AG04450 (cell line): ENCODE measurements around the gene SARDH. TPM values are rescaled to one million over a fixed set of nuclear protein-coding genes. Genes with fewer than 3 reads are reported as not detected.

Experiments
- CTCF ChIA-PET: fragments of 300-600, 350-600 bp; formaldehyde crosslinking; extraction: SDS; loops from one replicate; lab custom pipeline; 2022; ENCODE audit warnings: antibody characterized with exemption, inconsistent platforms; lab: Charles Lee
- POLR2A ChIA-PET: fragments of 350-600 bp; formaldehyde crosslinking; extraction: SDS; loops from one replicate; lab custom pipeline; 2021; ENCODE audit warnings: antibody characterized with exemption, inconsistent platforms; lab: Yijun Ruan, JAX
- DNase-seq: peaks from one replicate; pipeline ENCODE4 v3.0.0-alpha.2; 2011; ENCODE audit warnings: low read depth, low spot score
- H3K27ac ChIP-seq: one replicate; pipeline ENCODE4 v1.5.1; 2012; ENCODE audit warnings: low read depth, low read length, control low read depth
- H3K27me3 ChIP-seq: one replicate; pipeline ENCODE4 v1.6.0; 2012; ENCODE audit warnings: low read length; ENCODE audit not compliant: control insufficient read depth, insufficient read depth
- H3K4me3 ChIP-seq: 2 replicates; pipeline ENCODE4 v1.5.1; 2011; ENCODE audit warnings: mild to moderate bottlenecking, low read depth, low read length, control low read depth
- H3K9me3 ChIP-seq: 2 replicates; pipeline ENCODE4 v1.5.1; 2012; ENCODE audit warnings: low read length; ENCODE audit not compliant: control insufficient read depth, insufficient read depth
- polyA plus RNA-seq: library from polyadenylated mRNA; depleted of rRNA; stranded (reverse); fragments of >200 nt; gene quantifications from 2 replicates; pipeline ENCODE4 v1.2.3, GENCODE V29; 2011
- TF ChIP-seq, protein P1 (sequence below): IDR thresholded peaks from 2 replicates; pipeline ENCODE4 v1.5.1; 2011; ENCODE audit warnings: low read depth, low read length, control low read depth, inconsistent platforms

SARDH gene
- polyA plus RNA-seq, 1 experiment = 1.3 TPM

- no peak overlapping the region for H3K27ac ChIP-seq
- CTCF ChIA-PET = interaction anchor here (0.6 to 5.4 kb wide), 17 partner anchors 8 to 878 kb away, joined by 3 to 119 read pairs (median 5); partner anchors contain the start of genes BRD3OS and WDR5
These were observed 43.6 kb upstream of the SARDH start for GRCh38 chr9:133781828-133782135.

GRCh38 chr9:133780962-133781827 lies 43.0 kb upstream of the SARDH start:
- TF ChIP-seq, protein P1, sequence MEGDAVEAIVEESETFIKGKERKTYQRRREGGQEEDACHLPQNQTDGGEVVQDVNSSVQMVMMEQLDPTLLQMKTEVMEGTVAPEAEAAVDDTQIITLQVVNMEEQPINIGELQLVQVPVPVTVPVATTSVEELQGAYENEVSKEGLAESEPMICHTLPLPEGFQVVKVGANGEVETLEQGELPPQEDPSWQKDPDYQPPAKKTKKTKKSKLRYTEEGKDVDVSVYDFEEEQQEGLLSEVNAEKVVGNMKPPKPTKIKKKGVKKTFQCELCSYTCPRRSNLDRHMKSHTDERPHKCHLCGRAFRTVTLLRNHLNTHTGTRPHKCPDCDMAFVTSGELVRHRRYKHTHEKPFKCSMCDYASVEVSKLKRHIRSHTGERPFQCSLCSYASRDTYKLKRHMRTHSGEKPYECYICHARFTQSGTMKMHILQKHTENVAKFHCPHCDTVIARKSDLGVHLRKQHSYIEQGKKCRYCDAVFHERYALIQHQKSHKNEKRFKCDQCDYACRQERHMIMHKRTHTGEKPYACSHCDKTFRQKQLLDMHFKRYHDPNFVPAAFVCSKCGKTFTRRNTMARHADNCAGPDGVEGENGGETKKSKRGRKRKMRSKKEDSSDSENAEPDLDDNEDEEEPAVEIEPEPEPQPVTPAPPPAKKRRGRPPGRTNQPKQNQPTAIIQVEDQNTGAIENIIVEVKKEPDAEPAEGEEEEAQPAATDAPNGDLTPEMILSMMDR = no peak
- ChIA-PET POLR2A (interaction anchor here (1.1 kb wide), 1 partner anchor 244 kb away, joined by 3 read pairs; the partner anchor contains the start of gene BRD3OS), CTCF (interaction anchor here (0.6 to 5.4 kb wide), 15 partner anchors 12 to 879 kb away, joined by 3 to 119 read pairs (median 5); partner anchors contain the start of genes BRD3OS and WDR5)
- H3K4me3 ChIP-seq = no peak overlapping the region
- no peaks in the 10 kb centered on the region for H3K27me3 ChIP-seq
- H3K9me3 ChIP-seq = peaks cover 1% of the 10 kb centered on the region; the same call in 1 of the 2 replicates
- DNase-seq = no peak
- no peak overlapping the region for H3K27ac ChIP-seq

More at GRCh38 chr9:133781828-133782135, 43.6 kb upstream of the SARDH start:
- Histone ChIP-seq H3K27me3 (no peaks in the 10 kb centered on the region), H3K9me3 (no peaks in the 10 kb centered on the region), H3K4me3 (no peak overlapping the region)
- TF ChIP-seq, protein P1 = no peak
- POLR2A ChIA-PET = interaction anchor here (1.1 to 1.2 kb wide), 2 partner anchors 212 to 243 kb away, joined by 3 to 4 read pairs; partner anchors contain the start of gene BRD3OS
- DNase-seq = no peak

DNA sequence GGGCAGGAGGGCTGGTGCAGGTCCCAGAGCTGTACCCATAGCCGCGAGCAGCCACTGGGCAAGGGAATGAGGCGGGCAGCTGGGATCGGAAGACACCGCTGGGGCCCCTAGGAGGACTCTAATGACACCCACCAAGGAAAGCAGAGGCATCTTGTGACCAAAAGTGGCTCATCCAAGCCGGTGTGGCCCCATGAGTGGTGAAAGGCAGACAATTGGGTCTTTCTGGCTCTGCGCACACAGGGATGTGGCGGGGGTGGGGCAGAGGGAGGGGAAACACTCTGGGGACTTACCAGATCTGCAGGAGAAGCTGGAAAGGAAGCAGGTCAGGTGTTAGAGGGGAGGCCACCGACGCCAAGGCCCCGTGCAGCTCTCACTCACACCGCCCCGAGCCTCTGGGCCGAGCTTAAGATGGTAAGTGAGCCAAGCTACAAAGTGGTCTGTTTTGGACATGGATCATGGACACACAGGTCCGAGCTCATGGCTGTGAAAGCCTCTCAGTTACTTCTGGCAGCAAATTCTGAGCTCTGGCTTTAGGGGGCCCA lies 42.3 kb upstream of the SARDH start:
- H3K4me3 ChIP-seq = no peak overlapping the region
- no peaks in the 10 kb centered on the region for H3K27me3 ChIP-seq
- no peak for DNase-seq
- POLR2A ChIA-PET = no interaction called here
- CTCF ChIA-PET = interaction anchor here (0.8 to 5.4 kb wide), 5 partner anchors 11 to 246 kb away, joined by 3 to 119 read pairs (median 7); no protein-coding TSS in a partner anchor
- no peak overlapping the region for H3K27ac ChIP-seq
- TF ChIP-seq, protein P1 = no peak
- peaks cover 7% of the 10 kb centered on the region; the same call in 1 of the 2 replicates for H3K9me3 ChIP-seq

GRCh38 chr9:133779516-133780403 lies 41.6 kb upstream of the SARDH start:
- ChIA-PET CTCF (interaction anchor here (5.4 kb wide), 1 partner anchor 216 kb away, joined by 119 read pairs; no protein-coding TSS in a partner anchor), POLR2A (no interaction called here)
- H3K27me3 ChIP-seq = no peaks in the 10 kb centered on the region
- no peak overlapping the region for H3K27ac ChIP-seq
- TF ChIP-seq, protein P1 = no peak
- no peak for DNase-seq
- no peak overlapping the region for H3K4me3 ChIP-seq
- peaks cover 11% of the 10 kb centered on the region for H3K9me3 ChIP-seq
